ENCODE data around the gene OSBPL2. TPM values are rescaled to one million over a fixed set of nuclear protein-coding genes. Genes with fewer than 3 reads are reported as not detected.

OSBPL2 gene
- total and polyA plus RNA-seq, 7 donors: 27.0 to 36.8 (median 31.7) TPM

GRCh38 chr20:62252342-62252966 is 14.1 kb downstream of the OSBPL2 start:
- Histone ChIP-seq H3K4me3 (no peak overlapping the region), H3K27me3 (no peaks in the 10 kb centered on the region), H3K36me3 (peaks cover 0 to 14% (median 4%) of the 10 kb centered on the region in 4 donors), H3K4me1 (no peaks in the 10 kb centered on the region), H3K27ac (no peak overlapping the region), H3K9me3 (no peaks in the 10 kb centered on the region)
- intact Hi-C loops (cut with DNase I): no loop called here
- DNase-seq: no peak
- TF ChIP-seq EP300 (IDR thresholded peaks at IDR 0.05) (no peak), POLR2AphosphoS5 (IDR thresholded peaks at IDR 0.05) (no peak), POLR2A (IDR thresholded peaks at IDR 0.05) (no peak), CTCF (IDR thresholded peaks at IDR 0.05) (no peak)
- 89 to 93% methylated on average over 26 of the region's 26 CpGs for WGBS, 2 donors

GRCh38 chr20:62253398-62253797 is 15.1 kb downstream of the OSBPL2 start:
- WGBS, 2 donors: 85 to 93% methylated on average over 6 of the region's 6 CpGs
- intact Hi-C loops (cut with DNase I): no loop called here
- TF ChIP-seq CTCF (IDR thresholded peaks at IDR 0.05) (no peak), POLR2AphosphoS5 (IDR thresholded peaks at IDR 0.05) (no peak), EP300 (IDR thresholded peaks at IDR 0.05) (no peak), POLR2A (IDR thresholded peaks at IDR 0.05) (no peak)

GRCh38 chr20:62254021-62254724 is 15.9 kb downstream of the OSBPL2 start:
- H3K27ac ChIP-seq: no peak overlapping the region
- H3K4me3 ChIP-seq: no peak overlapping the region
- no peak for TF ChIP-seq CTCF (IDR thresholded peaks at IDR 0.05)
- no peak for TF ChIP-seq EP300 (IDR thresholded peaks at IDR 0.05)
- TF ChIP-seq POLR2AphosphoS5 (IDR thresholded peaks at IDR 0.05): no peak
- no peak for TF ChIP-seq POLR2A (IDR thresholded peaks at IDR 0.05)
- H3K4me1 ChIP-seq: peaks cover 0 to 14% (median 11%) of the 10 kb centered on the region in 4 donors
- H3K27me3 ChIP-seq: no peaks in the 10 kb centered on the region
- no peaks in the 10 kb centered on the region for H3K9me3 ChIP-seq
- WGBS, 2 donors: 85 to 88% methylated on average over 24 of the region's 24 CpGs
- DNase-seq: no peak
- H3K36me3 ChIP-seq: peaks cover 0 to 15% (median 4%) of the 10 kb centered on the region in 4 donors
- intact Hi-C loops (cut with DNase I): no loop called here

More at GRCh38 chr20:62253398-62253797, 15.1 kb downstream of the OSBPL2 start:
- H3K27me3 ChIP-seq: no peaks in the 10 kb centered on the region
- no peak for DNase-seq
- no peaks in the 10 kb centered on the region for H3K9me3 ChIP-seq
- H3K36me3 ChIP-seq: peaks cover 0 to 14% (median 4%) of the 10 kb centered on the region in 4 donors
- no peak overlapping the region for H3K4me3 ChIP-seq
- no peak overlapping the region for H3K27ac ChIP-seq
- H3K4me1 ChIP-seq: peaks cover 0 to 7% (median 6%) of the 10 kb centered on the region in 4 donors

- intact Hi-C loops (cut with DNase I): no loop called here
- H3K27ac ChIP-seq: no peak overlapping the region
- WGBS, 2 donors: 95 to 97% methylated on average over 10 of the region's 10 CpGs
- DNase-seq: no peak
- H3K36me3 ChIP-seq: peaks cover 0 to 33% (median 11%) of the 10 kb centered on the region in 4 donors
- no peaks in the 10 kb centered on the region for H3K27me3 ChIP-seq
- no peak overlapping the region for H3K4me3 ChIP-seq
- H3K9me3 ChIP-seq: no peaks in the 10 kb centered on the region
- TF ChIP-seq POLR2AphosphoS5 (IDR thresholded peaks at IDR 0.05): no peak
- no peak for TF ChIP-seq POLR2A (IDR thresholded peaks at IDR 0.05)
- TF ChIP-seq EP300 (IDR thresholded peaks at IDR 0.05): no peak
- no peak for TF ChIP-seq CTCF (IDR thresholded peaks at IDR 0.05)
- H3K4me1 ChIP-seq: peaks cover 0 to 15% (median 12%) of the 10 kb centered on the region in 4 donors
Measured at GRCh38 chr20:62255976-62256375, 17.7 kb downstream of the OSBPL2 start.
